Cerebellar cortex (tissue), 1 donor: Measurements from ENCODE around the gene POMGNT2.

Source experiments
- DNase-seq: peaks from one replicate; pipeline ENCODE4 v3.0.0-alpha.2; 2015; ENCODE audit warnings: low spot score

The POMGNT2 gene

GRCh38 chr3:43102773-43103480 lies 3.0 kb downstream of the POMGNT2 start:
- peak; percentile 46 for DNase-seq

- peak; percentile 78 for DNase-seq
These were observed 7.1 kb downstream of the POMGNT2 start for GRCh38 chr3:43098761-43099160.

GRCh38 chr3:43097400-43098080 lies 8.3 kb downstream of the POMGNT2 start:
- peak; percentile 48 for DNase-seq

- DNase-seq: no peak
These were observed 9.1 kb downstream of the POMGNT2 start for GRCh38 chr3:43096761-43097160.

- DNase-seq: peak; percentile 53
These were observed 10.5 kb downstream of the POMGNT2 start for GRCh38 chr3:43095370-43095769.

- DNase-seq: peak; percentile 71
These were observed 11.0 kb downstream of the POMGNT2 start for GRCh38 chr3:43094851-43095250.

GRCh38 chr3:43094381-43094780 lies 11.5 kb downstream of the POMGNT2 start:
- DNase-seq: peak; percentile 54

GRCh38 chr3:43093974-43094373 lies 11.9 kb downstream of the POMGNT2 start:
- DNase-seq: peak; percentile 41

- no peak for DNase-seq
These were observed 12.9 kb downstream of the POMGNT2 start for GRCh38 chr3:43093006-43093405.

- DNase-seq: no peak
These were observed 14.4 kb downstream of the POMGNT2 start for GRCh38 chr3:43091481-43091880.

- DNase-seq: no peak
These were observed 15.6 kb downstream of the POMGNT2 start for GRCh38 chr3:43090238-43090637.

GRCh38 chr3:43089081-43089480 lies 16.8 kb downstream of the POMGNT2 start:
- DNase-seq: no peak

GRCh38 chr3:43087249-43087776 lies 18.6 kb downstream of the POMGNT2 start:
- no peak for DNase-seq

- DNase-seq: no peak
These were observed 19.3 kb downstream of the POMGNT2 start for GRCh38 chr3:43086460-43087165.

- no peak for DNase-seq
These were observed 23.4 kb downstream of the POMGNT2 start for GRCh38 chr3:43082457-43082856.

GRCh38 chr3:43081796-43082195 lies 24.1 kb downstream of the POMGNT2 start:
- no peak for DNase-seq

- peak; percentile 87 for DNase-seq
These were observed 24.9 kb downstream of the POMGNT2 start for GRCh38 chr3:43080726-43081568.

GRCh38 chr3:43079536-43080332 lies 26.1 kb downstream of the POMGNT2 start:
- no peak for DNase-seq

GRCh38 chr3:43077707-43078106 lies 28.2 kb downstream of the POMGNT2 start:
- no peak for DNase-seq

GRCh38 chr3:43077261-43077660 lies 28.6 kb downstream of the POMGNT2 start:
- no peak for DNase-seq

GRCh38 chr3:43076857-43077256 lies 29.0 kb downstream of the POMGNT2 start:
- no peak for DNase-seq
